Stimulated activated CD8-positive, alpha-beta memory T cell treated with anti-CD3 and anti-CD28 coated beads, Interleukin-15, amount 100 ng/mL, for 1 hour (primary cell): ENCODE results near the gene ANO10.
"Not testable (repeated sequence)": the region's sequence is repeated elsewhere in the genome, so short reads cannot be mapped to it uniquely, and the experiment has no call there.

Experiments used
- DNase-seq: peaks from one replicate; pipeline ENCODE4 v3.0.0-alpha.2; 2020; ENCODE audit warnings: low read depth

The ANO10 gene, protein sequence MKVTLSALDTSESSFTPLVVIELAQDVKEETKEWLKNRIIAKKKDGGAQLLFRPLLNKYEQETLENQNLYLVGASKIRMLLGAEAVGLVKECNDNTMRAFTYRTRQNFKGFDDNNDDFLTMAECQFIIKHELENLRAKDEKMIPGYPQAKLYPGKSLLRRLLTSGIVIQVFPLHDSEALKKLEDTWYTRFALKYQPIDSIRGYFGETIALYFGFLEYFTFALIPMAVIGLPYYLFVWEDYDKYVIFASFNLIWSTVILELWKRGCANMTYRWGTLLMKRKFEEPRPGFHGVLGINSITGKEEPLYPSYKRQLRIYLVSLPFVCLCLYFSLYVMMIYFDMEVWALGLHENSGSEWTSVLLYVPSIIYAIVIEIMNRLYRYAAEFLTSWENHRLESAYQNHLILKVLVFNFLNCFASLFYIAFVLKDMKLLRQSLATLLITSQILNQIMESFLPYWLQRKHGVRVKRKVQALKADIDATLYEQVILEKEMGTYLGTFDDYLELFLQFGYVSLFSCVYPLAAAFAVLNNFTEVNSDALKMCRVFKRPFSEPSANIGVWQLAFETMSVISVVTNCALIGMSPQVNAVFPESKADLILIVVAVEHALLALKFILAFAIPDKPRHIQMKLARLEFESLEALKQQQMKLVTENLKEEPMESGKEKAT

GRCh38 chr3:43621656-43622432 lies at the start of gene ANO10:
ANO10 (minus strand) TSS chr3:43622011; CDS start chr3:43605852, 16,159 bp downstream.
- peak; percentile 89 for DNase-seq

GRCh38 chr3:43670635-43671522 lies 49.1 kb upstream of the ANO10 start:
- no peak for DNase-seq

GRCh38 chr3:43665011-43665410 lies 43.2 kb upstream of the ANO10 start:
- not testable (repeated sequence) for DNase-seq

- not testable (repeated sequence) for DNase-seq
These were observed 39.6 kb upstream of the ANO10 start for GRCh38 chr3:43661376-43661775.

DNA sequence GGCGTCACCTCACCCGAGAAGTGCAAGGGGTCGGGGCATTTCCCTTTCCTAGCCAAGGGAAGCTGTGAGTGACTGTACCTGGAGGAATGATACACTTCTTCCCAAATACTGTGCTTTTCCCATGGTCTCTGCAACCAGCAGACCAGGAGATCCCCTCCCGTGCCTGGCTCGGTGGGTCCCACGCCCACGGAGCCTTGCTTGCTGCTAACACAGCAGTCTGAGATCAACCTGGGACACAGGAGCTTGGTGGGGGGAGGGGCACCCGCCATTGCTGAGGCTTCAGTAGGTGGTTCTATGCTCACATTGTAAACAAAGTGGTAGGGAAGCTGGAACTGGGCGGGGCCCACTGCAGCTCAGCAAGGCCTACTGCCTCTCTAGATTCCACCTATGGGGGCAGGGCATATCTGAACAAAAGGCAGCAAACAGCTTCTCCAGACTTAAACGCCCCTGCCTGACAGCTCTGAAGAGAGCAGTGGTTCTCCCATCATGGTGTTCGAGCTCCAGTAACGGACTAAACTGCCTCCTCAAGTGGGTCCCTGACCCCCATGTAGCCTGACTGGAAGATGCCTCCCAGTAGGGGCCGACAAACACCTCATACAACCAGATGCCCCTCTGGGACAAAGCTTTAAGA lies 37.6 kb upstream of the ANO10 start:
- no peak for DNase-seq

DNA sequence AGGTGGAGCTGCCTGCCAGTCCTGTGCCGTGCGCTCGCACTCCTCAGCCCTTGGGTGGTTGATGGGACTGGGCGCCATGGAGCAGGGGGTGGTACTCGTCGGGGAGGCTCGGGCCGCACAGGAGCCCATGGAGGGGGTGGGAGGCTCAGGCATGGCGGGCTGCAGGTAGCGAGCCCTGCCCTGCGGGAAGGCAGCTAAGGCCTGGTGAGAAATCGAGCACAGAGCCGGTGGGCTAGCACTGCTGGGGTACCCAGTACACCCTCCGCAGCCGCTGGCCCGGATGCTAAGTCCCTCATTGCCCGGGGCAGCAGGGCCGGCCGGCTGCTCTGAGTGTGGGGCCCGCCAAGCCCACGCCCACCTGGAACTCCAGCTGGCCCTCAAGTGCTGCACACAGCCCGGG lies 34.6 kb upstream of the ANO10 start:
- not testable (repeated sequence) for DNase-seq

- DNase-seq, result no peak
These were observed 28.5 kb upstream of the ANO10 start for GRCh38 chr3:43650345-43650744.

- DNase-seq, result no peak
These were observed 27.7 kb upstream of the ANO10 start for GRCh38 chr3:43649365-43649968.

GRCh38 chr3:43648957-43649356 lies 27.1 kb upstream of the ANO10 start:
- DNase-seq, result no peak

- DNase-seq, result no peak
These were observed 25.7 kb upstream of the ANO10 start for GRCh38 chr3:43647331-43648166.

- DNase-seq, result no peak
These were observed 22.6 kb upstream of the ANO10 start for GRCh38 chr3:43644443-43644842.

DNA sequence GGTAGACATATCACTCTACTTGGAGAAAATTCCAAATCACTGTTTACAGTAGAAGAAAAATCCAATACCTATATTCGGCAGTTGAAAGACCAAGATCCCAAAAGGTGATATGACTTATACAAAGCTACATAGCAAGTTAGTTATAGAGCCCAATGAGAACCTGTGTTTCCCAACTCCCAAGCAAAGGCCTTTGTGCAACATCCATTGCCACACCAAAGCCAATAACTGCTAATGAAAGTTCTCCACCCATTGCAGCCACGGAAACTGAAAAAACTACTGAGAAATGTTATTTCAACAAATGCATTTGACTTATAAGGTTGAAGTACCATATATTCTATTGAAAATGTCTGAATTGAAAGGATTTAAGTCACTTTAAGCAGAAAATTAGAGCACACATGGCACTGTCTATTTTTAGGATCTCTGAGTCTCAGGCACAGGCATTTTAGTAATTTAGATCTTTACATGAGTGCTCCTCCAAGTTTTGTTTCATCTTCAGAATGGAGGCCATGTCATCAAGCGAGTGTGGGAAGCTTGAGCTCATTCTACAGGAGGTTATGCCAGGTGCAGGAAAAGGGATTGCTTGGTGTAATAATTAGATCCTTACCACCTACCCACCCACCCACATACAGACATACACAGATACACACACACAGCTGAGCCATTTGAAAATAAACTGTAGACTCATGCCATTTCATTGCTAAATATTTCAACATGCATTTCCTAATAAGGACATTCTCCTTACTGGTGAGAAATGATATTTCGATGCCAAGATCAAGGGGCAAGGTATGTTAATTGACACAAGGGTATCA lies 19.7 kb upstream of the ANO10 start:
- DNase-seq, result no peak

GRCh38 chr3:43640681-43641080 lies 18.9 kb upstream of the ANO10 start:
- no peak for DNase-seq

GRCh38 chr3:43638594-43639447 lies 17.0 kb upstream of the ANO10 start:
- DNase-seq, result no peak

DNA sequence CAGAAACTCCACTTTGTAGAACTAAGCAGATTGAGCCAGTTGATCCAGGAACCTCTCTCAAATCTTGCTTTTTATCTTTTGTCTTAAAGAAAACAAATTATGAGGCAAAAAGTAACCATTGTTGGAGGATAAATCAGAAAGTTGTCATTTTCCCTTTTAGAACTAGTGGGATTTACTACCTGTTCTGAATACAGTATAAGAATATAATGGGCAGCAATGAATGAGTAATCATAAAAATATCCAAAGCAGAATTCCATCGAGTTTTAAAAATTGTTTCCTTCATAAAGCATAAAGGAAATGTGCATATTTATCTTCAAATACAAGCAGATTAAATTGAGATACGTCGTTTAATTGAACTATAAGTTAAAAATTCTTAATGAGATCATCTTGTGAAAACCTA lies 15.9 kb upstream of the ANO10 start:
- DNase-seq, result no peak

DNA sequence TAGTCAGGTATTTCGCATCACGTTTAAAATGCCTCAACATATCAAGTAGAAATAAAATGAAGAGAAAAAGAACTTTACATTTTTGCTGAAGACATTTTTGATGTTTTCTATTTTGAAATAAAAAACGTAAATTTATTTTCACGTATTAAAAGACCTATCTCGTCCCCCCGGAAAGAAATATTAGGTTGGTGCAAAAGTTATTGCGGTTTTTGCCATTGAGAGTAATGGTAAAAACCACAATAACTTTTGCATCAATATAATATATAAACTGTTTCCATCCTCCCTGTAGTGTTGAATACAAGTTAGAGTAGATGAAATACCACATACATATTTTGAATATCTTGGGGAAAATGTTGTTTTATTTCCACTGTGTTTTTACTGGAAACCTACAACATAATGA lies 11.2 kb upstream of the ANO10 start:
- no peak for DNase-seq

DNA sequence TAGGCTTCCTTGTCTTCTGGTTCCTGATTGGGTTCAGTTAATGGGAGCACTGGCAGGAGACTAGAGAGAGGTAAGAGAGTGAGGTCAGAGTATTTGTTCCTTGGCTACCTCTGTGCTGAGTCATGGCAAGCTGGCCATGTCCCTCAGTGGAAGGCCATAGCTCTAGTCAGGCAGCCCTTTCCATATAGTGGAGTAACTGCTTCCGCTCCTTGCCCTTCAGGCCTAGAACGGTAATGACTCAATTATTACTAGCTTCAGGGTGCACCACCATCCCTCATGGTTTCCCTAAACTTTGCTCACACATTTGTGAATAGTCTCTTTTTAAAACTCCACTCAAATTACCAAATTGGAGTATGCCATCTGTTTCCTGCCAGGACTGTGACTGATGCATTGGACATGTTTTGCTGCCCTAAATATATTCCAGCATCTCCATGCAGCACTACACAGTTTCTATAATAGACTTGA lies 10.5 kb upstream of the ANO10 start:
- DNase-seq, result no peak

DNA sequence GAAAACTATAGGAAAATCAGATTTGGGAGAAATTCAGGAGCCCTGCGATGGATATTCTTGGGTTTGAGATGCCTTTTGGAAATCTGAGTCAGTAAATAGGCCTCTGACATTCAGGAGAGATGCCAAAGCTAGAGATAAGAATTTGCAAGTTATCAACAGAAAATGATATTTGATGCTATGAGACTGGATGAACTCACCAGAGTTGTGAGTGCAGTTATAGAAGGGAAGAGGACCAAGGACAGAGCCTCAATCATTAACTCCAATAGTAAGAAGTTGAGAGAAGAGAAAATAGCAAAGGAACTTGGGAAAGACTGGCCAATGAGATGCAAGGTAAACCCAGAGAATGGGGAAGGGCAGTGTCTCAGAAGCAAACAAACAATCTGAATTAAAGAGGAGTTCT lies 7.9 kb upstream of the ANO10 start:
- DNase-seq, result no peak
